Measurements from ENCODE around the gene CNOT1.
"Not testable (repeated sequence)": the region's sequence is repeated elsewhere in the genome, so short reads cannot be mapped to it uniquely, and the experiment has no call there.

Gene CNOT1

DNA sequence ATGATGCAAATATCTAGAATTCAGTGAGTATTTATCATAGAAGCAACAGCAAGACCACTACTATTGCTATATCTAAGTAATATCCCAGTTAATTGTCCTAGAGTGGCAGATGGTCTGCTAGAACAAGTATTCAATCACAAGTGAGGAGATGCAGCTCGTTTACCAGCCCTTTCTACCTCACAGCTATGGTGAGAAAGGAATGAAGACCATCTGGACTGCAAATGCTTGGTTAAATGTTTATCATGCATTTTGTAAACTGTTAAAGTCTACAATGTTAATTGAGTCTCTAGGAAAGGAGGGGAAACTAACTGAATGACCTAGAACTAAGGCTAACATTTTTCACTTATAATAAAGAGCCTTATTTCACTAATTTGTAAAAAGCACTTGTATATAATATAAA, 52.5 kb downstream of the CNOT1 start:
- peak; percentile 87 for DNase-seq

DNA sequence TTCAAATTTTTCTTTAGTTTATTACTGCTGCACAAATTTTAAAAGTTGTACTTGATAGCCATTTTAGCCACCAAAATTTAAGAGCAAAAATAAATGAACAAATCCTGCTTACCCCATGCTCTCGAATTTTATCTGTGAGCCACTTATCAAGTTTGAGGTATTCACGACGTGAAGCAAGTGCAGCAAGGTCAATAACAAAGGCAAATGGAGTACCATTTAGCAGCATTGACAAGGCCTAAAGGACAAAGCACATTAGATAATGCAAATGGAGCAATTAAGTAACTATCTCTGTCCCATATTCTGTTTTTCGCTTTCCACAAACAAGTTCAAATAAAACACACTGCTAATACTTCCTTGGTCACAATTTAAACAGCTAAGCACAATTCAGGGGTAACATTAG, 54.7 kb downstream of the CNOT1 start:
- no peak for DNase-seq

GRCh38 chr16:58565697-58566096, 63.9 kb downstream of the CNOT1 start:
- DNase-seq: not testable (repeated sequence)

DNA sequence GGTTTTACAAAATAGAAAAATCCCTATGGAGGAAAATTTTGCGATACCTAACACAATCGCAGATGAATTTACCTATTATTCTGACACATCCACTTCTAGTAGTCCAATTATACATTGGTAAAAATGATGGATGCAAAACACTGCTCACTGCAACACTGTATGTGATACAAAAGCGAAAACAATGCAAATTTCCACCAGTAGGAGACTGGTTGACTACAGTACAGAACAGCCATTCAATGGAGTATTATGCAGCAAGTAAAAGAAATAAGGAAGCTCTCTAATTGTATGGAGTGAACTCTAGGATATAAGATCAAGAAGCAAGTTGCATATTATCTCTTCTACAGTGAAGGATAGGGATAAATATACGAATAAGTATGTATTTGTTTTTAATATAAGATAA, 65.9 kb downstream of the CNOT1 start:
- no peak for DNase-seq

DNA sequence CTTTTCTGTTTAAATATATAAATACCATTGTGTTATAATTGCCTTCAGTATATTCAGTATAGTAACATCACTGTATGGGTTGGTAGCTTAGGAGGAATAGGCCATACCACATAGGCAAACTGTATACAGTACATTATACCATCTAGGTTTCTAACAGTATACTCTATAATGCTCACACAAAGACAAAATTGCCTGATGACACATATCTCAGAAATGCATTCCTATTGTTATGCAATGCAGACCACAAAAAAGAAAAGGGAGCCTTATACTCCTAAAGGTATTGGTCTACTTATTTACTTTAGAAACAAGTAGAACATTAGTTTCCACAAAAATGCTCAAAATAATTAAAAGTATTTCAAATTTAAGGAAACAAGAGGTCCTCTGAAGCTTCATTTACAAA, 66.4 kb downstream of the CNOT1 start:
- no peak for DNase-seq

GRCh38 chr16:58556678-58557077, 72.9 kb downstream of the CNOT1 start:
- DNase-seq: no peak

GRCh38 chr16:58551496-58551895, 78.1 kb downstream of the CNOT1 start:
- DNase-seq: no peak

- no peak for DNase-seq
Measured at GRCh38 chr16:58548378-58548777, 81.2 kb downstream of the CNOT1 start.

GRCh38 chr16:58543685-58544084, 85.9 kb downstream of the CNOT1 start:
- no peak for DNase-seq

DNA sequence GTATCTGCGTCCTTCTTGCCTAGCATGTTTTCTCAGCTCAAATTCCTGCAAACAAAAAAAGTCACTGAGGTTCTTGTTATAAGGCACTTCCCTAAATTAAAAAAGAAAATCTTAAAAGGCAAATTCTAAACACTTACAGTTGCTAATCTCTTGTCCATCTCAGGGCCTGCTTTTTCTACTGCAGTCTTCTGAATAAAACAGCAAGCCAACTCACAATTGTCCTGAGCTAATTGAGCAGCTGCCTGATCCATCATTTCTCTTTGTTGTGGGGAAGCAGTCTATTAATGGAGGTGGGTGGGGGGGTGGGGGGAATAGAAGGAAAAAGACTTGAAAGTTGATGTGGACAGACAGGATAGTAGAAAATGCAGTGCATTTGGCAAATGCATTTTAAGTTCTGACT, 87.3 kb downstream of the CNOT1 start:
- no peak for DNase-seq

- no peak for DNase-seq
Measured at GRCh38 chr16:58541711-58542110, 87.9 kb downstream of the CNOT1 start.

DNA sequence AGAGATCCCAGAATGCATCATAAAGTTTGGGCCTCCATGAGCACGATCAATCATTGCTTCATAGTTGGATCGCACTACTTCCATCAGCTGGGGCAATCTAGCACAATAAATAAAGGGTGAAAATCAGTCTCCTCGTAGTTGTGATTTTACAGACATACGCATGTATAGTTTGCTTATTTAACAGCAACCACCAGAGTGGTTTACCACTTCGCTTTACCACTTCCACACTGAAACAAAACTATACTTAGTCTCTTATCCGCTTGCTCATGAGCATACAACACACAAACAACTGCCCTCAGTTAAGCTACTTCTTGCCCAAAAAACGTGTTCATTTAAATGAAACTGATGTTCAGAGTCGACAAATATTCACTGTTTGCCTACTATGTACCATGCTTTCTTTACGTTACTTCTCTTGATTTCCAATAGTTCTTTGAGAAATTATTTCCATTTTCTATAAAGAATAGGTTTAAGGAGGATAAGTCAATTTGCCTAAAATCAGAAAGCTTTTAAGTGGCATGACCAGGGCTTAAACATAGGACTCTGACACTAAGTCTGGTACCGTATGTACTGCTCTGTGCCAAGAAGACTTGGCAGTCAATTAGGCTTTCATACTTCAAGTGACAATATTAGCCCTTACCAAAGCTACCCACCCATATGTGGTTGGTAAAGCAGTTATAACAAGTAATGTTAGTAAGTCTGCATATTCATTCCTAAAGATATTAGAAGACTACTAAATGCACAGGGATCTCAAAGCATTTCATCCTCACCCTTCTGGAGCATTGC, 92.3 kb downstream of the CNOT1 start:
- DNase-seq: no peak

- no peak for DNase-seq
Measured at GRCh38 chr16:58536278-58536677, 93.3 kb downstream of the CNOT1 start.

DNA sequence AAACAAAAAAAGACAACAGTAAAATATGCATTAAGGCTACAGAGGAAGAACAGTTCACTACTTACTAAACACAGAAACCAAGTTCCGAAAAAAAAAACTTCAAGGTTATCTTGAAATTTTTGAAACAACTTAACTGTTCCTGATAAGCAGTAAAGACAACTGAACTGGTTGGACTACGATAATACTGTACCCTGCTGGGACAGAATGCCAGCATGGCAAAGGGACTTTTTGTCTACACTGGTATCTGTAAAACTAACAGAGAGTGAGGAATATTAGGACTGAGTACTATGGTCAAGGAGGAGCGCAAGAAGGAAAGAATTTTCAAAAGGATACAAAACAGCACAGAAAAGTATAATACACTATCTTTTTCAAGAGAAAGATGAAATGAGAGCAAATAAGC, 94.5 kb downstream of the CNOT1 start:
- no peak for DNase-seq

DNA sequence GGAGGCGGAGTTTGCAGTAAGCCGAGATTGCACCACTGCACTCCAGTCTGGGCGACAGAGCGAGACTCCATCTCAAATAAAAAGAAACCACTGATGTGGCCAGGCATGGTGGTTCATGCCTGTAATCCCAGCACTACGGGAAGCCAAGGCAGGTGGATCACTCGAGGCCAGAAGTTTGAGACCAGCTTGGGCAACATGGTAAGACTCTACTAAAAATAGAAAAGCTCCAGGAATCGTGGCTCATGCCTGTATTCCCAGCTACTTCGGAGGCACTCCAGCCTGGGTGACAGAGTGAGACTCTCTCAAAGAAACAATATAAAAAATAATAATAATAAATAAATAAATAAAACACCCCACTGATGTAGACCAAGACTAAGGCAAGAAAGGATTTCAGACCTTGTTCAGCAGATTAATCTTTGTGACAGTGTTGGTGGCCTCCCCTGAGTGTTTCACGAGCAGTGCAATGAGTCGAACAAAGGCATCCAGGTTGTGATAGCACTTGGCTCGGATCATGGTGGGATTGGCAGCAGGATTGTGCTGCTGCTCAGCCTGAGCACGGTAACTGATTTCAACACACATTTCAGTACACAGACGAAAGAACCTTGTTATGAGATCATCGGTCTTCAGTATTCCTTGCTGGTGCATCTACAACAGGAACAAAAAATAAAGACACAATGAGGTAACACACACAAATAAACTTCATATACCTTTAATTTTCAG, 95.7 kb downstream of the CNOT1 start:
- DNase-seq: no peak

GRCh38 chr16:58532414-58532813, 97.2 kb downstream of the CNOT1 start:
- DNase-seq: no peak

- DNase-seq: no peak
Measured at GRCh38 chr16:58530179-58530578, 99.4 kb downstream of the CNOT1 start.

DNA sequence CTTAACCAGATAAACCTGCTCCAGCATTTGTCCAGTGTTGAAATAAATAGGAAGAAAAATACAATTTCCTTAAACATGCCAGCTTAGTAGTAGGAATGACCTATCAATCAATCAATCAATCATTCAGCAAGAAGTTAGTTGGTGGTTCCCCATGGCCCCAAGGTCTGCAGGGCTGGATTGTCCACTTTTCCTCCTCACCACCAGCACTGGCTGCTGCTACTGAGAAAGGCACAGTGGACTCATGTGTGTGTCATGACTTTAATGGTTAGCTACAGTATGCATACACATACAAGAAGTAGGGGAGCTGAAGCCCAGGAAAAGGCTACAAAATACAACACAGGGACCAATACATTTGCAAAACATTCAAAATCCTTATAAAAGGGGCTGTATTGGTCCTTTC, 109.9 kb downstream of the CNOT1 start:
- DNase-seq: no peak

- no peak for DNase-seq
Measured at GRCh38 chr16:58518980-58519368, 110.7 kb downstream of the CNOT1 start.

- no peak for DNase-seq
Measured at GRCh38 chr16:58518083-58518979, 111.3 kb downstream of the CNOT1 start.

DNA sequence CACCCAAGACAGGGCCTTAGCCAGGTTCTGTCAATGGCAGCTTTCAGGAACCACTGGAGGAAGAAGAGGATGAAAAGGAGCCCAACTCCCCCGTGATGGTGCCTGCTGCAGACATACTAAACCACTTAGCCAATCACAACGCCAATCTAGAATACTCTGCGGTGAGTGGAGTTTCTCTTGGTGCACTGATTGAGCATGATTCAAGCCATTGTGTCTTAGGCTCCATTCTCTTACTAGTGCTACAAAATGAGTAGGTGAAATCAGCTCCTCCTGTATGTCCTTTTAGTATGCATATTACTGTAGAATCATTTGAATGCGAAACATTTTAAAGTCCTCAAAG, 112.9 kb downstream of the CNOT1 start:
- DNase-seq: no peak

DNA sequence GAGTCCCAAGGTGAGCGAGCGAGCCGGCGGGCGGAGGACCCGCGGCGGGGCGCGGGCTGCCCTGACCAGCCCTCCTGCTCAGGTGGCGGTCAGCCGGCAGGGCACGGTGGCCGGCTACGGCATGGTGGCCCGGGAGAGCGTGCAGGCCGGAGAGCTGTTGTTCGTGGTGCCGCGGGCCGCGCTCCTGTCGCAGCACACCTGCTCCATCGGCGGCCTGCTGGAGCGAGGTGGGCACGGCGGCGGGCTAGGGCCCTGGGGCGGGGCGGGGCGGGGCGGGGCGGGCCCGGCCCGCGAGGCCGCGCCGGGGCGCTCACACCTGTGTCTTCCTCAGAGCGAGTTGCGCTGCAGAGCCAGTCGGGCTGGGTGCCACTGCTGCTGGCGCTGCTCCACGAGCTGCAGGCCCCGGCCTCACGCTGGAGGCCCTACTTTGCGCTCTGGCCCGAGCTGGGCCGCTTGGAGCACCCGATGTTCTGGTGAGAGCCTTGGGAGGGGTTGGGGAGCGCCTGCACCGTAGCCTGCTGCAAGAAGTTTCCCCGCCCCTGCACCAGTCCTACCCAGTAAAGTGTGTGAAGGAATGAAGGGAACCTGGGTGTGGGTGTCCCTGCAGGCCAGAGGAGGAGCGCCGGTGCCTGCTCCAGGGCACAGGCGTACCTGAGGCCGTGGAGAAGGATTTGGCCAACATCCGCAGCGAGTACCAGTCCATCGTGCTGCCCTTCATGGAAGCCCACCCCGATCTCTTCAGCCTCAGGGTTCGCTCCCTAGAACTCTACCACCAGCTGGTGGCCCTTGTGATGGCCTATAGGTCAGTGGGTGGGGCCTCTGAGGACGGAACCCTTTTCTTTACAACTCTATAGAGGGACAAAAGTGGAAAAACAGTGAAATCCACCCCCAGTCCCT, 113.5 kb downstream of the CNOT1 start:
- DNase-seq: no peak

All from NCI-H1694 (cell line).